K562 (cell line): ENCODE data around the gene ZFYVE21. TPM values are rescaled to one million over a fixed set of nuclear protein-coding genes. Genes with fewer than 3 reads are reported as not detected.
A peak's percentile ranks its signal among the peaks of the same experiment; 100 is the strongest.

ENCODE experiments used
- ATAC-seq: fragments of 200-7000 bp; cut with Tn5 transposase; 3 replicates; pipeline ENCODE4 v1.9.1; 2020; ENCODE audit warnings: moderate library complexity
- BruUV-seq: library from RNA; stranded (reverse); fragments of 400-500 nt; replicated peaks from 2 replicates; lab custom pipeline; 2021; lab: Mats Ljungman, UMichigan
- CTCF ChIA-PET: fragments of 300-600 bp; formaldehyde crosslinking; extraction: SDS; loops from one replicate; lab custom pipeline; 2021; ENCODE audit warnings: low intra/inter-chr PET ratio; lab: Yijun Ruan, JAX
- POLR2A ChIA-PET: fragments of 300-600, 350-650 bp; sonication (Branson Sonifier 250); formaldehyde crosslinking; extraction: SDS; loops from one replicate; lab custom pipeline; 2021; ENCODE audit warnings: antibody characterized with exemption, inconsistent platforms; lab: Yijun Ruan, JAX
- DNase-seq, 4 experiments: peaks; one replicate each; pipeline versions ENCODE4 v3.0.0 to v3.0.0-alpha.2; 2011 to 2018; ENCODE audit warnings: low spot score in 3 of 4, mixed read lengths in 3 of 4; ENCODE audit errors: extremely low read depth in 1 of 4
- FAIRE-seq: peaks from 2 replicates; lab custom pipeline; 2011; peaks lifted over from hg19 to GRCh38; lab: Jason Lieb, UNC
- H2AFZ ChIP-seq: 2 replicates; pipeline ENCODE4 v1.6.0; 2011; ENCODE audit warnings: low read depth, low read length, control low read depth, inconsistent platforms
- H3K27ac ChIP-seq: fragments of 200-600 bp; 3 replicates; pipeline ENCODE4 v1.8.0; 2011; ENCODE audit warnings: low read depth, mild to moderate bottlenecking, control low read depth, inconsistent platforms, low read length, moderate library complexity, mixed read lengths; ENCODE audit errors: extremely low read depth
- H3K27me3 ChIP-seq, 2 experiments: fragments of 300-600 bp in 1 of 2; 2 replicates in 1 of 2; 3 replicates in 1 of 2; pipeline versions ENCODE4 v1.6.0 to v1.8.0; 2011; ENCODE audit warnings: inconsistent platforms in 2 of 2, low read length in 2 of 2, mild to moderate bottlenecking in 1 of 2, mixed read lengths in 1 of 2, moderate library complexity in 1 of 2; ENCODE audit not compliant: control insufficient read depth in 2 of 2, insufficient read depth in 2 of 2
- H3K36me3 ChIP-seq: fragments of 300-600 bp; 3 replicates; pipeline ENCODE4 v1.8.0; 2011; ENCODE audit warnings: mild to moderate bottlenecking, low read length, inconsistent platforms; ENCODE audit not compliant: control insufficient read depth, insufficient read depth
- H3K4me1 ChIP-seq, 2 experiments: fragments of 200-600 bp in 1 of 2; replicated peaks in 1 of 2; 2 replicates in 1 of 2; 3 replicates in 1 of 2; pipeline versions ENCODE4 v1.5.1 to v1.8.0; 2011; ENCODE audit warnings: inconsistent platforms in 2 of 2, low read length in 2 of 2, mild to moderate bottlenecking in 1 of 2, mixed read lengths in 1 of 2, moderate library complexity in 1 of 2; ENCODE audit not compliant: control insufficient read depth in 2 of 2, insufficient read depth in 2 of 2
- H3K4me2 ChIP-seq: 2 replicates; pipeline ENCODE4 v1.6.1; 2011; ENCODE audit warnings: low read length, control low read depth, inconsistent platforms, mixed read lengths; ENCODE audit not compliant: insufficient read depth
- H3K4me3 ChIP-seq: fragments of 200-600 bp; sonication (generic), shearing (Covaris generic); 2 replicates; pipeline ENCODE4 v1.5.1; 2016; ENCODE audit warnings: control low read depth, inconsistent platforms
- H3K79me2 ChIP-seq: fragments of 200-600 bp; 3 replicates; pipeline ENCODE4 v1.8.0; 2011; ENCODE audit warnings: low read length, inconsistent platforms; ENCODE audit not compliant: control insufficient read depth, insufficient read depth
- H3K9ac ChIP-seq, 2 experiments: 2 replicates each; pipeline versions ENCODE4 v1.6.0 to v1.6.1; 2011; ENCODE audit warnings: low read depth in 2 of 2, low read length in 2 of 2, control low read depth in 1 of 2, inconsistent platforms in 1 of 2, mild to moderate bottlenecking in 1 of 2, mixed read lengths in 1 of 2; ENCODE audit not compliant: insufficient read depth in 1 of 2
- H3K9me1 ChIP-seq: one replicate; pipeline ENCODE4 v1.6.0; 2011; ENCODE audit warnings: inconsistent platforms, mild to moderate bottlenecking, low read length, moderate library complexity; ENCODE audit not compliant: control insufficient read depth, insufficient read depth
- H3K9me3 ChIP-seq: replicated peaks from 2 replicates; pipeline ENCODE4 v1.5.1; 2011; ENCODE audit warnings: low read depth, low read length, inconsistent platforms; ENCODE audit not compliant: control insufficient read depth, insufficient read depth
- H4K20me1 ChIP-seq: replicated peaks from 2 replicates; pipeline ENCODE4 v1.6.1; 2011; ENCODE audit warnings: low read length, inconsistent platforms, mixed read lengths; ENCODE audit not compliant: control insufficient read depth, insufficient read depth
- FOSL1 ChIP-seq: fragments of 200-800 bp; sonication (Bioruptor generic); conservative IDR thresholded peaks from 2 replicates; pipeline ENCODE4 v1.6.1; 2016; ENCODE audit warnings: missing genetic modification characterization, missing compliant biosample characterization
- JUND ChIP-seq, 2 experiments: IDR thresholded peaks; 2 replicates in 1 of 2; 3 replicates in 1 of 2; pipeline ENCODE4 v1.6.1; 2011; ENCODE audit warnings: borderline replicate concordance in 2 of 2, low read depth in 2 of 2, low read length in 2 of 2, improper control_type of control experiment in 1 of 2, missing biosample characterization in 1 of 2, missing genetic modification characterization in 1 of 2, missing genetic modification reagents in 1 of 2
- KDM1A ChIP-seq, 2 experiments: fragments of 450-650 bp; IDR thresholded peaks; 2 replicates each; pipeline ENCODE4 v1.6.1; 2016; ENCODE audit warnings: mild to moderate bottlenecking in 2 of 2
- MEIS2 ChIP-seq: fragments of 450-650 bp; IDR thresholded peaks from 2 replicates; pipeline ENCODE4 v1.6.1; 2014; ENCODE audit warnings: mild to moderate bottlenecking; ENCODE audit not compliant: partially characterized antibody
- PBX2 ChIP-seq, 2 experiments: IDR thresholded peaks in 1 of 2; conservative IDR thresholded peaks in 1 of 2; 2 replicates each; pipeline ENCODE4 v1.6.1; 2016; ENCODE audit warnings: low read depth in 2 of 2, mild to moderate bottlenecking in 1 of 2, missing compliant biosample characterization in 1 of 2, missing genetic modification characterization in 1 of 2, moderate library complexity in 1 of 2
- ZC3H8 ChIP-seq: fragments of 450-650 bp; IDR thresholded peaks from 2 replicates; pipeline ENCODE4 v1.6.1; 2017
- ZNF830 ChIP-seq: fragments of 250-450 bp; sonication (Bioruptor Pico); IDR thresholded peaks from 2 replicates; pipeline ENCODE4 v1.5.0; 2021; ENCODE audit warnings: mild to moderate bottlenecking
- WGBS: fragments of 100-300 bp; shearing (Covaris generic); methylation state at CpG from one replicate; pipeline ENCODE4 v1.1.6; 2016; ENCODE audit warnings: low coverage, mixed read lengths; ENCODE audit not compliant: insufficient coverage; ENCODE audit errors: missing lambda C conversion rate; 5-methylcytosine and 5-hydroxymethylcytosine counted together
- in situ Hi-C: fragments of 300-500 bp; cut with MboI; formaldehyde crosslinking; loops from 4 replicates; pipeline ENCODE4 v1.15.0; 2018; ENCODE audit warnings: inconsistent platforms, mixed read lengths
- intact Hi-C: fragments of 100-400 bp; cut with micrococcal nuclease; formaldehyde crosslinking; loops from 2 replicates; pipeline ENCODE4 v1.14.2; 2022
- polyA plus RNA-seq, 8 experiments: library from polyadenylated mRNA; depleted of rRNA in 4 of 8; stranded (reverse) in 5 of 8; unstranded in 3 of 8; fragments of >200 nt; fragmentation: Nextera tagmentation in 2 of 8; fragmentation: Illumina TruSeq in 1 of 8; extraction: Ambion mirVana in 2 of 8; extraction: Trizol in 1 of 8; gene quantifications; 2 replicates each; pipeline versions ENCODE4 v1.2.1 to v1.2.3, GENCODE V29; 2011 to 2014; ENCODE audit warnings: inconsistent platforms in 1 of 8, missing spikeins in 1 of 8
- total RNA-seq, 7 experiments: library from RNA; depleted of rRNA in 6 of 7; stranded (reverse); fragments of >200 nt in 6 of 7; fragmentation: Illumina TruSeq in 2 of 7; extraction: Trizol in 2 of 7; gene quantifications; 2 replicates each; pipeline versions ENCODE4 v1.2.1 to v1.2.3, GENCODE V29; 2011 to 2021; ENCODE audit warnings: low replicate concordance in 1 of 7

The ZFYVE21 gene
- total and polyA plus RNA-seq, 9 of the 15 experiments (the other 6 are each of a cell fraction or from before 2014, with no cell fraction given), result 0.90 to 23.1 (median 15.6) TPM

GRCh38 chr14:103749452-103749851 is 33.8 kb downstream of the ZFYVE21 start:
- Histone ChIP-seq H3K4me3 (no peak overlapping the region), H3K9me1 (no peaks in the 10 kb centered on the region), H3K36me3 (no peaks in the 10 kb centered on the region), H3K79me2 (no peaks in the 10 kb centered on the region), H3K27me3 (peaks cover 2 to 13% of the 10 kb centered on the region in 2 experiments; a peak in 3 of 5 replicates), H4K20me1 (no peaks in the 10 kb centered on the region), H3K9ac (no peak overlapping the region), H3K9me3 (no peaks in the 10 kb centered on the region), H3K27ac (no peak overlapping the region), H2AFZ (no peak overlapping the region), H3K4me1 (no peaks in the 10 kb centered on the region; a peak in 3 of 5 replicates), H3K4me2 (no peak overlapping the region)
- no peak for TF ChIP-seq KDM1A (IDR thresholded peaks at IDR 0.05)
- no peak for TF ChIP-seq ZC3H8
- TF ChIP-seq FOSL1 (tag), result 0 out of 2 replicates have a peak, but pooled peaks have one; percentile 20
- no peak for TF ChIP-seq PBX2 (CRISPR knock-in tag; IDR thresholded peaks at IDR 0.05; ENCODE audit: low read depth)
- 0 out of 2 replicates have a peak, but pooled peaks have one; percentile 27 for TF ChIP-seq PBX2 (tag; conservative IDR thresholded peaks at IDR 0.05; ENCODE audit: low read depth)
- TF ChIP-seq MEIS2, result peak; percentile 65
- TF ChIP-seq ZNF830 (CRISPR knock-in tag), result no peak
- TF ChIP-seq JUND (IDR thresholded peaks at IDR 0.05; ENCODE audit: borderline replicate concordance, low read depth, low read length), result peak; percentile 20; the same call in 1 of the 2 replicates
- TF ChIP-seq JUND (tag; IDR thresholded peaks at IDR 0.05; ENCODE audit: borderline replicate concordance, low read depth, low read length), result no peak
- in situ Hi-C loops (no loop called here), intact Hi-C loops (loop anchor here (2.0 kb wide), 1 partner anchor 177 kb away; no protein-coding TSS in a partner anchor)
- WGBS, result 62% methylated on average over 5 of the region's 5 CpGs
- no peak for DNase-seq
- ATAC-seq, result no peak
- BruUV-seq, result no TSS peak
- CTCF ChIA-PET, result no interaction called here
- POLR2A ChIA-PET, result no interaction called here
- FAIRE-seq, result no peak
